CD4-positive, CD25-positive, alpha-beta regulatory T cell (primary cell): Measurements from ENCODE around the gene PFAS. TPM values are rescaled to one million over a fixed set of nuclear protein-coding genes. Genes with fewer than 3 reads are reported as not detected.

ENCODE experiments used
- ATAC-seq, 2 donors: fragments of 150-1000 bp; cut with Tn5 transposase; one replicate each; pipeline ENCODE4 v1.10.0; 2021; ENCODE audit warnings: low read depth in 2 of 2, moderate number of reproducible peaks in 2 of 2, moderate library complexity in 1 of 2
- DNase-seq, 3 donors: peaks; one replicate each; pipeline versions ENCODE4 v3.0.0 to v3.0.0-alpha.2; 2012 to 2022; ENCODE audit warnings: mixed read lengths in 1 of 3
- H3K27ac ChIP-seq: one replicate; pipeline ENCODE4 v1.7.0; 2013; ENCODE audit warnings: mild to moderate bottlenecking, low read length; ENCODE audit not compliant: insufficient read depth, poor library complexity, severe bottlenecking
- H3K27me3 ChIP-seq: one replicate; pipeline ENCODE4 v1.7.0; 2013; ENCODE audit warnings: low read length; ENCODE audit not compliant: control insufficient read depth, insufficient read depth
- H3K36me3 ChIP-seq: one replicate; pipeline ENCODE4 v1.7.0; 2013; ENCODE audit warnings: mild to moderate bottlenecking, low read length, moderate library complexity; ENCODE audit not compliant: control insufficient read depth, insufficient read depth
- H3K4me1 ChIP-seq: 2 replicates; pipeline ENCODE4 v1.7.0; 2013; ENCODE audit warnings: mild to moderate bottlenecking, low read length; ENCODE audit not compliant: insufficient read depth, control insufficient read depth, poor library complexity, severe bottlenecking
- H3K4me3 ChIP-seq: one replicate; pipeline ENCODE4 v1.7.0; 2013; ENCODE audit warnings: low read depth, mild to moderate bottlenecking, low read length, moderate library complexity
- H3K9me3 ChIP-seq, 2 experiments: 1 replicate in 1 of 2; 2 replicates in 1 of 2; pipeline ENCODE4 v1.7.0; 2013; ENCODE audit warnings: low read length in 2 of 2, mild to moderate bottlenecking in 1 of 2, moderate library complexity in 1 of 2; ENCODE audit not compliant: control insufficient read depth in 2 of 2
- H3K27ac Mint-ChIP-seq, 3 donors: one replicate each; pipeline ENCODE4 v1.8.0; 2020 to 2022; ENCODE audit warnings: mild to moderate bottlenecking in 3 of 3, mixed read lengths in 3 of 3, moderate library complexity in 2 of 3
- H3K27me3 Mint-ChIP-seq: one replicate; pipeline ENCODE4 v1.8.0; 2022; ENCODE audit warnings: mild to moderate bottlenecking, mixed read lengths
- H3K36me3 Mint-ChIP-seq: one replicate; pipeline ENCODE4 v1.8.0; 2020; ENCODE audit warnings: mixed read lengths
- H3K4me1 Mint-ChIP-seq, 4 donors: one replicate each; pipeline ENCODE4 v1.8.0; 2020 to 2022; ENCODE audit warnings: mixed read lengths in 4 of 4, mild to moderate bottlenecking in 1 of 4
- H3K4me3 Mint-ChIP-seq, 4 donors: one replicate each; pipeline ENCODE4 v1.8.0; 2020 to 2022; ENCODE audit warnings: mild to moderate bottlenecking in 4 of 4, mixed read lengths in 4 of 4, moderate library complexity in 3 of 4
- H3K9me3 Mint-ChIP-seq, 7 donors: one replicate each; pipeline ENCODE4 v1.8.0; 2020 to 2022; ENCODE audit warnings: mixed read lengths in 7 of 7, mild to moderate bottlenecking in 3 of 7, moderate library complexity in 2 of 7
- polyA plus RNA-seq, 4 donors: library from polyadenylated mRNA; unstranded; fragments of 300-500 nt; fragmentation: Illumina TruSeq; gene quantifications; one replicate each; pipeline ENCODE4 v1.2.3, GENCODE V29; 2021
- total RNA-seq: library from RNA; stranded (reverse); gene quantifications from one replicate; pipeline ENCODE4 v1.2.3, GENCODE V29; 2022

PFAS gene
- total and polyA plus RNA-seq, 5 donors from 2014 or later, result 7.4 to 13.9 (median 11.4) TPM

DNA sequence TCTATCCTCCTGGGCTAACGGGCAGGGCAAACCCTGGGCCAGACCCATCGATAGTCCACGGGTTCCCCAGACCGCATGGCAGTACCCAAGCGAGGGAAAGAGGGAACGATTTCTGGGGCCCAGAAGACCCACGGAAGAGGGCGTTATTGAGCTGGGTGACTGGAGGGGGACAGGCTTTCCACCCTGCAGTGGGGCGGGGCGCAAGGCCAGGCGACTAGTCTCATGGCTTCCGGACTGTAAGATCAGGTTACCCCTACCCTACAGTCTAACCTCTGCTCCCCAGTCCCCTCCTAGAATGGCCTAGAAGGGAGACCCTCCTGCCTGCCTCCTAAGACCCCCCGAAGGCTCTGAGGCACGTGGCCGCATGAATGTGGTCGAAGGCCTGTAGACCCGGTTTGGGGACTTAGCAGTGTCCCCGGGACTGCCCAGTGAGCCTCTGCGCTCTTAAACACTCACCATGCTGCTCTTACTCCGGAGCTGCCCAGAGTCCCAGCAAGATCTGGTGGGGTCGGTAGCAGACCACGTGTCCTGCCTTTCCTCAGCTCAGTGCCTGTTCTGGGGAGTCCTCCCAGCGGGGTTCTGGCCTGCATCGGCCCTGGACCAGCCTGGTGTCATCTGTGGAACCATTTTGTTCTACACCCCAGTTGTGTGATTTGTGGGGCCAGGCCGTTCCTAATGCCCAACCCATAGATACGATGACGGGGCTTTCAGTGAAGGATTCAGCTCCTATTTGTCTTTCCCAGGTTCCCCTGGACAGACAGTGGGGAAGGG is 25.5 kb upstream of the PFAS start:
- Mint-ChIP-seq H3K4me3 (peak overlapping the region; percentile 92 to 97 (median 94)), H3K36me3 (peaks cover 42% of the 10 kb centered on the region), H3K9me3 (peaks cover 0 to 24% (median 0%) of the 10 kb centered on the region in 7 donors), H3K27me3 (peaks cover 26% of the 10 kb centered on the region), H3K4me1 (peaks cover 24 to 69% (median 49%) of the 10 kb centered on the region in 4 donors), H3K27ac (peak overlapping the region; percentile 98)
- Histone ChIP-seq H3K4me3 (peak overlapping the region; percentile 98), H3K9me3 (no peaks in the 10 kb centered on the region), H3K36me3 (peaks cover 20% of the 10 kb centered on the region), H3K27me3 (no peaks in the 10 kb centered on the region), H3K27ac (peak overlapping the region; percentile 96), H3K4me1 (peaks cover 44% of the 10 kb centered on the region)
- peak in 1 of 2 donors; percentile 5 for ATAC-seq
- peak; percentile 34 to 75 (median 46) for DNase-seq

DNA sequence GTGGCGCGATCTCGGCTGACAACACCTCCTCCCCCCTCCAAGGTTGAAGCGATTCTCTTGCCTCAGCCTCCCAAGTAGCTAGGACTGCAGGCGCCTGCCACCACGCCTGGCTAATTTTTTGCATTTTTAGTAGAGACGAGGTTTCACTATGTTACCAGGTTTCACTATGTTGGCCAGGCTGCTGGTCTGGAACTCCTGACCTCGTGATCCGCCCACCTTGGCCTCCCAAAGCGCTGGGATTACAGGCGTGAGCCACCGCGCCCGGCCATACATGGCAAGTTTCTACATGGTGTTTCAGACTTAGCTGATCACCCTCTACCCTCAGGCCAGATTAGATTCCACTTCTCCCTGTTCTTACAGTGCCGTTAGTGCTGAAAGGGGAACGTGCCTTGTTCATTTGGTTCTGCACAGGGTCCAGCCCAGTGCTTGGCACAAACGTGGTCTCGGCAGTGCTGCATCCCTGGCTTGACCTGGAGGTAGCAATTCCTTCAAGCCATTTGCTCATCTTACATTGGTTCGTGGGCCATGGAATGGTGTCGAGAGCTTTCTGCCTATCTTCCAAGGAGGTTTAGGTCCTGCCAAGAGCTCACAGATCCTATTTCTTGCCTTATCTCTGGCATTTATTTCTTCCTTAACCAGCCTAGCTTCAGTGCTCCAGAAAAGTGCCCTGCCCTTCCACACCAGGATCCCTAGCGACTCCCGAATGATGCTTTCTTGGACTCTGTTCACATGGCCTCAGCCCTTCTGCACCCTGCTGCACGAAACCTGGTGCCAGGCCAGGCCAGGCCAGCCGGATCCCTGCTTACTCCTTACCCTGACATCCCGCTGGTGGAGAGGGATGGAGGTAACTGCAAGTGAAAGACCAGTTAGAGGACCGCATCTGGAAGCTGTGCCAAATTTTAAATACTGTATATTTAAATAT is 23.9 kb upstream of the PFAS start:
- DNase-seq, result no peak
- H3K9me3 ChIP-seq, result no peaks in the 10 kb centered on the region
- H3K4me1 ChIP-seq, result peaks cover 44% of the 10 kb centered on the region
- H3K27me3 ChIP-seq, result no peaks in the 10 kb centered on the region
- H3K4me3 Mint-ChIP-seq, result peak overlapping the region; percentile 46 to 97 (median 86)
- peak overlapping the region; percentile 48 for H3K27ac ChIP-seq
- H3K27me3 Mint-ChIP-seq, result peaks cover 26% of the 10 kb centered on the region
- peaks cover 0 to 24% (median 0%) of the 10 kb centered on the region in 7 donors for H3K9me3 Mint-ChIP-seq
- no peak overlapping the region for H3K4me3 ChIP-seq
- H3K4me1 Mint-ChIP-seq, result peaks cover 24 to 66% (median 50%) of the 10 kb centered on the region in 4 donors
- H3K36me3 Mint-ChIP-seq, result peaks cover 56% of the 10 kb centered on the region
- peak overlapping the region; percentile 52 to 98 (median 72) for H3K27ac Mint-ChIP-seq
- no peak for ATAC-seq
- peaks cover 34% of the 10 kb centered on the region for H3K36me3 ChIP-seq

DNA sequence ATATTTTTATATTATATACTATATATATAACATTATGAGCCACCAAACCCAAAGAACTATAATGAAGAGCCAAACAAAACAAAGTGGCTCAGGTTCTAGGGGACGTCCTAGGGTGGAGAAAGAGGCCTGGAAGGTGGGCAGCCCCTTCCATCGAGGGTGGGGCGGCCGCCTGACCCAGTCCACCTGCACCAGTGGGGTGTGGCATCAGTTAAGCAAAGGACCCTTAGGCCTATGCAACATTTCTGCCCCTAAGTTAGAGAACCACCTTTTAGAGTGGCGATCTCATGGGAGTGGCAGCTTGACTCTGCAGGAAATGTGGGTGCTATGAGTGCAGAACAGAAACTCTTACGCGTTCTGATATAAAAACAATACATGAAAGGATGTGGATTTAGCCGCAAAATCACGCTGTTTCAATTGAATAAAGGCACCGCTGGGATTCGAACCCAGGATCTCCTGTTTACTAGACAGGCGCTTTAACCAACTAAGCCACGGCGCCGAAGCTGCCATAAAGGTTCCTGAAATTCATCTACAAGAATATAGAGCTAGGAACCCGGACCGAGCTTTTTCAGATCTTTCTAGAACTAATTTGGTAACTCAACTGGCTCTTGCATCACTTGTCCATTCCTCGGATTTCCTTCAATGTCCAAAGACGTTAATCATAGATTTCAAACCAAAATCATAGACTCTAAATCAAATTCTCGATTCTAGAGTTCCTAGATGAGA is 23.1 kb upstream of the PFAS start:
- peaks cover 19 to 61% (median 45%) of the 10 kb centered on the region in 4 donors for H3K4me1 Mint-ChIP-seq
- H3K4me3 Mint-ChIP-seq, result peak overlapping the region; percentile 4 to 90 (median 40)
- H3K9me3 Mint-ChIP-seq, result peaks cover 0 to 19% (median 0%) of the 10 kb centered on the region in 7 donors
- H3K4me1 ChIP-seq, result peaks cover 42% of the 10 kb centered on the region
- H3K36me3 ChIP-seq, result peaks cover 42% of the 10 kb centered on the region
- peaks cover 59% of the 10 kb centered on the region for H3K36me3 Mint-ChIP-seq
- peak; percentile 23 to 83 (median 71) for DNase-seq
- peaks cover 21% of the 10 kb centered on the region for H3K27me3 Mint-ChIP-seq
- H3K9me3 ChIP-seq, result no peaks in the 10 kb centered on the region
- ATAC-seq, result no peak
- peak overlapping the region; percentile 48 for H3K27ac ChIP-seq
- H3K4me3 ChIP-seq, result no peak overlapping the region
- H3K27me3 ChIP-seq, result no peaks in the 10 kb centered on the region
- peak overlapping the region in 2 of 3 donors; percentile 45 to 81 for H3K27ac Mint-ChIP-seq

DNA sequence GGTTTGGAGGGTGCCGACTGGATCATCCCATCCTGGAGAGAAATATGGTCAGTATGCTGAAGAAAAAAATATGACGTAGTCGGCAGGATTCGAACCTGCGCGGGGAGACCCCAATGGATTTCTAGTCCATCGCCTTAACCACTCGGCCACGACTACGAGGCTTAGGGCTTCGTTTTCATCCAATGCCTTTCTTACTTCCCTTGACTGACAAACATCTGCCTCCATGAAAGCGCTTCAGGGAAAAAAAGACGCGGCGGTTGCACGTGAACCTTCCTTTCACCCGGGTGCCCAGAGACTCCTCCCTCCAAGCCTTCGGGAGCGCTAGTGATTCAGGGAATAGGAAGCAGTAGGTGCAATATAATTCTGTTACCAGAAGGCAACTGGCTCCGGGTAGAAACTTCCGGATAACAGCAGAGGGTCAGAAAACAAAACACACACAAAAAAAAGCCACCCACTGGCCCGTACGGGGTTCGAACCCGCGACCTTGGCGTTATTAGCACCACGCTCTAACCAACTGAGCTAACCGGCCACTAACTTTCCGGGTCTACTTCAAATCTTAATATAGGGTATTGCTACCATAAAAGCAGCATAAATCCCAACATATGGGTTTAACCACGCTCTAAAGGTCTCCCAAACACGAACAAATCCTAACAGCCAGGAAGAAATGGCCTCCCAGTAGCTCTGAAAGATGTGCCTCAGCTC is 22.4 kb upstream of the PFAS start:
- Mint-ChIP-seq H3K27ac (peak overlapping the region; percentile 45 to 95 (median 81)), H3K27me3 (peaks cover 15% of the 10 kb centered on the region), H3K4me3 (peak overlapping the region; percentile 4 to 90 (median 69)), H3K36me3 (peaks cover 62% of the 10 kb centered on the region), H3K9me3 (peaks cover 0 to 15% (median 0%) of the 10 kb centered on the region in 7 donors), H3K4me1 (peaks cover 16 to 57% (median 41%) of the 10 kb centered on the region in 4 donors)
- Histone ChIP-seq H3K9me3 (no peaks in the 10 kb centered on the region), H3K27me3 (no peaks in the 10 kb centered on the region), H3K27ac (peak overlapping the region; percentile 48), H3K36me3 (peaks cover 49% of the 10 kb centered on the region), H3K4me1 (peaks cover 36% of the 10 kb centered on the region), H3K4me3 (no peak overlapping the region)
- ATAC-seq (no peak), DNase-seq (no peak)

DNA sequence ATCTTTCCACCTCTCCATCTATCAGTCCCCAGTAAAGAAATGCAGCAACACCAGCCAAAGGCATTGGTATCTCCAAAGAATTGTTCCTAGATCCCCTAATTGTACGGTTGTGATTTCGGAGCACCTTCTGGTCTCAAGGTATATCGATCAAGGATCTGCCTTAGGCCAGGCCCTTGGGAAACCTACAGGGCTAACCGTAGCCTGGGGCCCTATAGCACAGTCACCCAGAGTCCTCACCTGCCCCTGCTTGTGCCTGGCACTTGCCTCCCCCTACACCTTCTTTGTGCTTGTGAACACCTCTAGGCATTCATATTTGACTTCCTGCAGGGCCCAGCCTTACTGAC is 21.9 kb upstream of the PFAS start:
- no peak overlapping the region for H3K4me3 ChIP-seq
- H3K4me1 ChIP-seq, result peaks cover 32% of the 10 kb centered on the region
- Mint-ChIP-seq H3K27me3 (peaks cover 9% of the 10 kb centered on the region), H3K9me3 (peaks cover 0 to 12% (median 0%) of the 10 kb centered on the region in 7 donors), H3K27ac (peak overlapping the region; percentile 45 to 95 (median 77)), H3K4me1 (peaks cover 16 to 53% (median 37%) of the 10 kb centered on the region in 4 donors), H3K4me3 (peak overlapping the region; percentile 4 to 88 (median 69)), H3K36me3 (peaks cover 60% of the 10 kb centered on the region)
- no peak for ATAC-seq
- peaks cover 54% of the 10 kb centered on the region for H3K36me3 ChIP-seq
- DNase-seq, result no peak
- no peaks in the 10 kb centered on the region for H3K27me3 ChIP-seq
- H3K27ac ChIP-seq, result no peak overlapping the region
- no peaks in the 10 kb centered on the region for H3K9me3 ChIP-seq

DNA sequence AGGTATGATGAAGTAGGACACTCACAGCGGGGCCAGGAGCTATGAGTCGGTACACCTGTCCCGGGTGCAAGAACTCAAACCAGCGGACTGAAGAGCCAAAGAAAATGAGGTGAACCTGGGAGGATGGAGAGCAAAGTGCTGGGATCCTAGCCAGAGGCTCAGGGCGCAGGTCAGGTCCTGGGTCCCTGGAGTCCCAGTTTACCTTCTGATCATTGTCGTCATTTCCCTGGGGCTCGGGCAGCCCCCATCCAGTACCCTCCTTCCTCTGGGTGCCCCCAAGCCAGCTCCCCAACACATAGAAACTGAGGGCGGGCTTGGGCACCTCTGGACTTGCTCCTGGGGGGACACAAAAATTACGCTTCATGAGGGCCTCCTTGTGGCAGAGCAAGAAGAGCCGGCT is 17.4 kb upstream of the PFAS start:
- H3K9me3 ChIP-seq, result no peaks in the 10 kb centered on the region
- Mint-ChIP-seq H3K9me3 (no peaks in the 10 kb centered on the region), H3K36me3 (peaks cover 71% of the 10 kb centered on the region), H3K4me1 (peaks cover 12 to 25% (median 20%) of the 10 kb centered on the region in 4 donors), H3K27me3 (no peaks in the 10 kb centered on the region), H3K4me3 (no peak overlapping the region), H3K27ac (peak overlapping the region in 1 of 3 donors; percentile 44)
- DNase-seq (no peak), ATAC-seq (no peak)
- H3K36me3 ChIP-seq, result peaks cover 99% of the 10 kb centered on the region
- no peak overlapping the region for H3K4me3 ChIP-seq
- no peaks in the 10 kb centered on the region for H3K27me3 ChIP-seq
- H3K4me1 ChIP-seq, result peaks cover 4% of the 10 kb centered on the region
- no peak overlapping the region for H3K27ac ChIP-seq
